ENCODE results near the gene RDH5.

The RDH5 gene

DNA sequence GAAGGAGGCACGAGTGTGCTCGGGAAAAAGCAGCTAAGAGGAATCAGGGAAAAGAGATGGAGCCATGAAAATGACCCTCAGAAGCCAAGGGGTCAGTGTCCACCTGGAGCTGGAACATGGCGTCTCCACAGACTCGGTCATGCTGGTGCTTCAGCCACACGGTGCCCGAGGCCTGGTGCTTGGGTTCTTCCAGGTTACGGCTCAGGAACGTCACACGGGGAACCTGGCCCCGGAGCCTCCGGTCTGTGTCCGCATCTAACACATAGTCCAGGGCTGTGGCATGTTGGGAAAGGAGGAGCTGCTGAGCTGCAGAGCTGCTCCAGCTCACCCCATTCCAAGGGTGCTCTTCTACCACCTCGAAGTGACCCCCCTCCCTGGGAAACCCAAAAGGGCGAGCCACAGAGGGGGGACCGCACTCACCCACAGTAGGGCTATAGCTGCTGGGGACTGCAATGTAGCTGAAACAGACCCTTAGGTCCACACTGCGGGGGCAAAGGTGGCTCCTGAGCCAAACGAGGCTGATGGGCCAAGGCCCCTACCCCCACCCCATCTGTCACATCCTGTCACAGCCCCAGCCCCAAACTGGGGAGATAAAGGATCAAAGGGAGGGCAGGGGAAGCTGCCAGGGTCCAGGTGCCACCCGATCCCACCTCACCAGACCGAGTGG is 23.3 kb upstream of the RDH5 start:
- no peak for DNase-seq

DNA sequence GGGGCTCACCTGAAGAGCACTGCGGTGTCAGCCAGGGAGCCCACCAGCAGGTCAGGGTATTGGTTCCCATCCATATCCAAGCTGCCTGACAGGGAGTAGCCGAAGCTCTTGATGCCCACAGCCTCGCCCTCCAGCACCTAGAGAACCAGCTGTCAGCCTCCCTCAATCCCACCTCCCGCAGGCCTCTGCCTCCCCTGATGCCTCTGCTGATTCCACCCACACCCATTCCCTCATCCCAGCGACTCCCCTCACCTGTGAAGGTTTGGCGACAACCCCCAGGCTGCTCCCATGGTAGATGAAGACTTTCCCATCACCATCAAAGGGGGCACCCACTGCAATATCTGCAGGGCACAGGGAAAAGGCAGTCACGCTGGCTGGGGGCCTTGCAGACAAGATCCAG is 22.5 kb upstream of the RDH5 start:
- DNase-seq: no peak

DNA sequence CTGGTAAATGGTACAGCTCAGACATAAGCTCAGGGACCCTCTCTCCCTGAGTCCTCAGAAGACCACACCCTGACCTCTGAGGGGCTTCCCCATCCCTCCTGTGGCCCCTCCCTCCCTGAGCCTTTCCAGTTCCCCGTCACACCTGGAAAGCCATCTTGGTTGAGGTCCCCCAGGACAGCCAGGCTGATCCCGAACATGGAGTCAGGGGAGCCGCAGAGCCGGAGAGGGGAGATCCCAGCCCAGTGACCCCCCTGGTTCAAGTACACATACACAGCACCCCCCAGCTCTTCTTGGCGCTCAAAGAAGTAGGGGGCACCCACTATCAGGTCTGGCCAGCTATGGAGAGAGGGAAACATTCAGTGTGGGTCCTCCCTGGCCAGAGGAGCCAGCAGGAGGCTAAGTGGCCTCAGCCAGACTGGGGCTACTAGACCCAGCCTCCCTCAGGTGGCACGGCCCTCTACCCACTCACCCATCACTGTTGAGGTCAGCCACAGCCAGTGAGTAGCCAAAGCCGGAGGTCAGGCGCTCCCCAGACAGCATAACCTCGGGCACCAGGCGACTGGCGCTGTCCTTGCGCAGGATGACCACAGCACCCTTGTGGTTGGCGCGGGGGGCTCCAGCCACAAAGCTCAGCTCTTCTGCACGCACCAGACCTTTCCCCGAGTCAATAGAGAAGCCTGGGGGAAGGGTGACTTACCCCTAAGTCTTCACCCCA is 21.8 kb upstream of the RDH5 start:
- no peak for DNase-seq

DNA sequence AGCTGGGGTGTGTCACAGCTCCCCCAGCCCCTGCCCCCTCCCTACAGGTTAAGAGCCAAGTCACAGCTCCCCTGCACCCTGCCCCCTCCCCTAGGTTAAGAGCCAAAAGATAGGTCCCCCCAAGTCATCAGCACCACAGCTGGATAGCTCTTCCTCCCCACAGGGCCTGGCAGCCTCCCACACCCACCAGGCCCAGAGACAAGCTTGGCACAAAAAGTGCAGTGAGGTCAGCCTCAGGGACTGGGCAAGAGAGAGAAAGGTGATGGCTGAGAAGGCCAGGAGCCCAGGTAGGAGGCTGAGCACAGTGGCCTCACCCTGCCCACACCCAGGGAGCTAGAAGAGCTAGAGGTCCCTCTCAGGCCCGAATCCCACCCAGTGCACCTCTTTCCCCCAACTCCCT is 21.2 kb upstream of the RDH5 start:
- DNase-seq: no peak

DNA sequence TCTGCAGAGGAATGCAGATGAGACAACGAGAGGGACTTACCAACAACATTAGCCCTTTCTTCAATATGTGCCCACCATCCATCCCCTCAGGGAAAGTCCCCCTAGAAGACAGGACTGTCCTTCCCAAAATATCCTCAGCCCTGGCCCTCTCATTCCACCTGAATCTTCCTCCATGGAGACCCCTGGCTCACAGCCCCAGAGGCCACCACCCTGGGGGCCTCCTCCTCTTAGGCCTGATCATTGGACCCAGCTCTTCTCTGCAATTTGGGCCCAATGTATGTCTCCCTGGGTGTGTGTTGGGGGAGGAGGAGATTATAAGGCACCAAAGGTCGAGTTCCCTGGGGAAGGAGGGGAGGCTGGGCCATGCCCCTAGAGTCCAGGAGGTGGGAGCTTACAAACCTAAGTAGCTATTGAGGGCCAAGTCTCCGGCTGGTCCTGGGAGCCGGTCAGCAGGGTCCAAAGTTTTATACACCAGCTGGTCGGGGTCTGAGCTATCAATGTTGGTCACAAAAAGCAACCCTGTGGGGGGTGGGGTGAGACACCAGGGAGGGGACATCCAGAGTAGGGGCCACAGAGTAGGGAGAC is 20.6 kb upstream of the RDH5 start:
- no peak for DNase-seq

DNA sequence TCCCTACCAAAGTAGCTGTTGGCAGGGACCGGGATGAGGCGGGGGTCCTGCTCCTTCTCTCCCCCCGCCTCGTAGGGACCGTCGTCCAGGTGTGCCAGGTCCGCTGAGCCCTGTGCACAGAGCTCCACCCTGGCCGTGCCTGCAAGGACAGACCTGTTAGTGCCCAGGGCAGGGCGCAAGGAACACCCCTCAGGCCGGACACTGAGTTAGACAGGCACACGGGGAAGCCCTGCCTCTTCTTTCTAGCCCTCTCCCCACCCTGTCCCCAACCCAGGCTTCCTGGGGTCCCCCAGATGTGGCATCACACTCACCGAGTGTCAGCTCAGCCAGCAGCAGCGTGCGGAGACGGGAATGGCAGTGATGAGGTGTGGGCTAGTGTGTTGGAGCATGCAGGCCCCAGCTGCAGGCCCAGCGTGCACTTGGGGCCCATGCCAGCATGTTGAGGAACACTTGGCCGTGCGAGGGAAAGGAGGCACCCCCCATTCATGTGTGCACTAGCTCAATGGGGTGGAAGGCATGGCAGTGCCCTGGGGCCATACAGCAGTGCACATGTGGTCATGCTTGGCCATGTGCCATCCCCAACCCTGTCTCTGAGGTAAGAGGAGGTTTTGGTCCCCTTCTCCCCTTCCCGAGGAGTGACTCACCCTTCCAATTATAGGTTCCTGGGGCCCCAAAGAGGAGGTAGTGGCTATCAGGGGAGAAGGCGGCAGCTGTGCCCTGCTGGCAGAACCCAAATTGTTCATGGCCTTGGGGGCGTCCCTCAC is 19.8 kb upstream of the RDH5 start:
- no peak for DNase-seq

DNA sequence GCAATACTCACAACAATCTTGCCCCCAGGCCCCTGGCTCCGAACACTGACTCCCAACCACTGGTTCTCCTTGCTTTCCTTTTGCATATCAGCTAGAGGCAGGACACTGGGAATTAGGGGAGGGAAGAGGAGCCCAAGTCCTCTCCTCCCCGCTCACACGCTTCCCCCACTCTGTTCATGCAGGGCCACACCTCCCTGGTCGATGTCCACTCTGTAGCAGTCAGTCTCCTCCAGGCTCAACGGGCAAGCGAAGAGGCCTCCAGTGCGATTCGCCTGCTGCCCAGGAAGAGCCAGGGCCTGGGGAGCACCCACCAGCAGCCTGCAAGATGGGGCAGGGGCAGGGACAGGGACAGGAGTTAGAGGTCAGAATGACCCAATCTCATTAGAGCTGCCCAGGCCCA is 17.3 kb upstream of the RDH5 start:
- no peak for DNase-seq

DNA sequence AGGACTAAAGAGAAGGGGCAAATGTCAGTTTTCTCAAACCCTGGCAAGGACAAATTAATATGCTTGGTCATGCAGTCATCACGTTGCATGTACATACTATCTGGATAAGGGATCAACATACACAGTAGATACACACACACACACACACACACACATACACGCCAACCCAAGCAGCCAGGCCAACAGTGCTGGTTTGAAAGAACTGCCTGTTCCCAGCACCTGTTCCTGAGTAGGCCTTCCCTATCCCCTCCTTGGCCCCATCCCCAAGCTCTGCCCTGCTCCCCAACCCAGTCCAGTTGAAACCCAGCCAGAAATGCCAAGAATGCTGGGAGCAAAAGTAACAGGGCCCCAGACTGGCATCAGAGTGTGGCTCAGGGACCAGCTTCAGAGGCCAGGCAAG is 16.9 kb upstream of the RDH5 start:
- no peak for DNase-seq

DNA sequence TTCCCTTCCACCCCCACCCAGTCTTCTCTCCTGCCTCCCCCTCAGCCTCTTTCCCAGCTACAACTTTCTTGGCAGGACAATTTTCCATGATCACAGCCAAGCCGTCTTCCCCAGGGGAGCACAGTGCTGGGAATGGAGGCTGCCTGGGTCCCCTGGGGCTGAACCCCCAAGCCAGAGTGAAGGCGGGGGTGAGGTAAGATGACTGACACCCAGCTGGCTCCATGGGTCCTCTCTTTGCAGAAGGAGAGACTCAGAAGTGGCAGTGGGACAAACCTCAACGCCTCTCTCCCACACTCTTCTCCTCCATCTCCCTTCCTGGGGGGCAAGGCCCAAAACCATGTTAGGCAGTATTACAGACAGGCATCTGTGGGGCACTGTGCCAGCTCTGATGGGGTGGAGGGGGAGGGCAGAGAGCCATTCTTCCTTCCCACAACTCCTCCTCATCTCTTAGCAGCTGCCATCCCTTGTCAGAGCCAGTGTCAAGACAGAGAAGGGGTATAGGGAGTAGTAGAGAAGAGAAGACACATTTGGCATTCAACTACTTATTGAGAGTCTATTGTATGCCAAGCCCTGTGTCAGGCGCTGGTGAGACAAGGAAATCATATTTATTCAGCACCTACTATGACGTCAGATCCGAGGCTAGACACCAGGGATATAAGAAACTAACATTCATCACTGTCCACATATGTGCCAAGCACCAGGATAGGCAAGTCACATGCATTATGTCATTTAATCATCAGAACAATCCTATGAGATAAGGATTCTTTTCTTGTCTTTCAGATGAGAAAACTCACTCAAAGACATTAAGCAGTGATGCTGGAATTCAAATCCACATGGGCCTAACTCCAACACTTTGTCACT is 16.1 kb upstream of the RDH5 start:
- DNase-seq: no peak

DNA sequence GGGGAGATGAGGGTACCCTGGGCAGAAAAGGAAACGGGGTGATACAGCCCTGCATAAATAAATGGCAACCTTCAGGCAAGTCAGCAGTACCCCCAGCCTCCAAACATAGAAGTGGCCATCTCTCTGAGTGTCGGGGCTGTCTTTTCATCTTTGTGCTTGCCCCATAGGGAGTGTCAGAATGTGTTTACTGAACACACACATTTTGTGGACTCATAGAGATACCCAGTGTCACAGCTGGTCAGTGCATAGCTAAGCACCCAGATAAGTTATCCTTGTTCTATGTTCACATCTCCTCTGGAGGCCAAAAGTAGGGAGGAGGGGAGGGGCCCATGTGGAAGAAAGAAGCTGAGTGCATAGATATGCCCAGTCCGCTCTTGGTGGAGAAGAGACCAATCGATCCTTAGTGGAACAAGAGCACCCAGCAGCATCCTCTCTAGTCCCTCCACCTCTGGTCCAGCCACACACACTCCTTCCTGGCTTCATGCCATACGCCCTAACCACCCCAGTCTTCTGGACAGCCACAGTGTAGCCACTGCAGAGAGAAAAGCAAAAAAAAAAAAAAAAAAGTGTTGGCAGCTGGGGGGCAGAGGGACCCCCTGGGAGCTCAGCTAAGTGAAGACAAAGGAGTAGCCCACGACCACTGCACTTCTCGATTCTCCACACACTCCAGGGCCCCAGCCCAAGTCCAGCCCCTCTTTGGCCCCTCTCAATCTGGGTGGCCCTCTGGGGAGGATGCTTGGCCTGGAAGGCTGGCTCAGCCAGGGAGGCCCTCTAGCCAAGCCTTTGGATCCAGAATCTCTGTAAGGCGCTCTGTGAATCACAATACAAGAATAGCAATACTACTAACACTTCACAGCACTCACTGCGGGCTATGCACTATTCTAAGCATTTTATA is 15.1 kb upstream of the RDH5 start:
- DNase-seq: no peak

DNA sequence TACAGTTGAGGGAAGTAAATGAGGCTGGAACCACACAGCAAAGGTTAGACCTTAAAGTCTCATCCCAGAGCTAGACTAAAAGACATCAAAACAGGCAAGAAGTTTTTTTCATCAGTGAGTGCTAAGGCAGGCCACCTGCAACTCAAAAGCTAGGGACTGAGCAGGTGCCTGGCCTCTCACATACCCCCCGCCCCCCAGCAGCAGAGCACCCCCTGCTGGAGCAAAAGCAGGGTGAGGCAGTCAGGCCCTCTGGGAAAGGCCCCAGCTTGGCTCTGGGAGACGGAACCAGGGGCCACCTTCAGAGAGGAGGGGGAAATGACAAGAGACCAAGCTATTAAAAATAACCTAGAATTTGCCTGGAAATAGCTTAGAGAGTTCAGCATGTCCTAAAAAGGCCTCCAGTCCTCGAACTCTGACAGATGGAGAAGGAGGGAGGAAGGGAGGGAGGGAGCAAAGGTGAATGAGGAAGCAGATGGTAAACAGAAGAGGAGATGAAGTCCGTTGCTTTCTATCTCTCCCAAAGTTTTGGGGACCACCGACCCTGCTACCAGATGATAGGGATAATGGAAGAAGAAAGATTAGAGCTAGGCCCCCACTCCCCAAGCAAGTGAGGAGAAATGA is 14.3 kb upstream of the RDH5 start:
- DNase-seq: no peak

DNA sequence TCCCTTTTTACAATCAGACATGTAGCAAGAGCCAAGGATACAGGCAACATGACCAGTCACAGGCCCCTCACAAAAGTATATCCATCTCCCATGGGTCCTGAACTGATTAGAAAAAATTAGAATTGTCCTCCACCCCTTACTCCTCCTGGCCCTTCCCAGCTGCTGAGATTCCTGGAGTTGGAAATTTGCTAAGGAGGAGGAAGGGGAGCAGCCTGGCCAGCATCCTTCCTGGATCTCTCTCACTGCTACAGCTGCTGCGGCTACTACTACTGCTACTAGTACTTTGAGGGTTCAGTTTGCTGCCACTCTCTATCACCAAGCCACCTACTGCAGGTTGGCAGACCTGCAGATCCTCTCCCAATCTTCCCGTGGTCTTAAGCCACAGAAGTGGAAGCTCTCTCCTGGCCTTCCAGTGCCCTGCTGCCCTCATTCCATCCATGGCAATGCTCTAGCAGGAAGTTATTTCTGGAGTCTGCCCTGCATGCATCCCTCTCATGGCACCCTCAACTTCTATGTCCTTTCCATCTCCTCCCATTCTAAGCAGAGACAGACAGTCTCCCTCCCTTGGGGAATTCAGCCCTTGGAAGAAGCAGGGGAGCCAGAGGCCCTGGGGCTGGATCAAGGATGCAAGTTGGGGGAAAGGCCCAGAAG is 13.5 kb upstream of the RDH5 start:
- no peak for DNase-seq

DNA sequence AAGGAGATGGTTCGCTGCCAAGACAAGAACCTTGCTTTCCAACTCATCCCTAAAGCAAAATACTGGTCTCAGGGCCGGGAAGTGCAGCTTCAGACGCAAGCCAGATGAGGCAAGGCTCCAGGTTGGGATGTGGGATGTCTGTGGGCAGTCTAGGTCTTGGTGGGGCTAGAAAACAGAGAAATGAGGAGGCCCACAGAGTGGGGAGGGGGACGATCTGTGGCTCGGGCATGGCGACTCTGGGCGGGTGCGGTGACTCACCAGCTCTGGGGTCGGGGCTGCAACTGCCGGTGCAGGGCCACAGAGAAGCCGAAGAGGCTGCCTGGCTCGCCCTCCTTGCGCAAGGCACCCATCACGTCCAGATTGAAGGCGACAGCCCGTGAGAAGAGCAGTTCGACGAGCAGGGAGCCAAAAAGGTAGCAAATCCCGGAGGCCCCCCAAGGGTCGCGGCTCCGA is 12.9 kb upstream of the RDH5 start:
- no peak for DNase-seq

DNA sequence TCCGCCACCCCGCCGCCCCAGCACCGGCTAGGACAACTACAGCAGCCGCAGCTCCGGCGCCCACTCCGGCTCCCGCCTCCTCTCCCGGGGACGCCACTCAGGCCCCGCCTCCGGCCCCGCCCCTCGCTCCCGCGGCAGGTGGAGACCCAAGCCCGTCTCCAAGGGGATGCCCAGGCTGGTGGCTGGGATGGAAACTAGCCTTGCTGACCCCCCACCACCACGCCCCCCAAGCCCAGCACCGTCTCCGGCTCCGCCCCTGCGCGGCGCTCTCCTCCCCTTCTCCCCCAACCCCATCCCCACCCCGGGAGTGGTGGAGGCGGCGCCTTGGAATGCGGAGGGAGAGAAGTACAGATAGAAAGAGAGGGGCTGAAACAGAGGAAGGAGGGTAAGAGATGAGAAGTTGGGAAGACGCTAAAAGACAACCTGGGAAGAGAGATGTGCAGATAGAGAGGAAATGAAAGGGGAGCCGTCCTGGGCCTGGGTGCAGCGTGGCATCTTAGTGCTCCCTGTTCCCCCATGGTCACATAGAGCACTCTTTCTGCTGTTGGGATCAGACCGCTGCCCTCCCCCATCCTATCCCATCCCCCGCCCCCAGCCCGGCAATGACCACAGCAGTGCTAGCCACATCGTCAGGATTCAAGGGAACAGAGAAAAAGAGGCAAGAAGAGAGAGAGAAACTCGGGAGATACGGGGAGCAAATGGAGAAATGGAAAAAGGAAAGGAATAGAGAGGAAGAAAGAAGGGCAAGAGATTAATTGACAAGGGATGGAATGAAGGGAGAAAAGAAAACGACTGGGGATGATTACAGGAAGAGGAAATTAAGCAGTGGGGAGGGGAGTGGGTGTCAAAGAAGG is 12.1 kb upstream of the RDH5 start, which contains the start of gene ITGA7:
TSS of gene ITGA7 (minus strand) at position 64 of the 854 bp plus-strand sequence. CDS start 222 bp downstream, outside the sequence.
- peak; percentile 66 to 70 for DNase-seq

DNA sequence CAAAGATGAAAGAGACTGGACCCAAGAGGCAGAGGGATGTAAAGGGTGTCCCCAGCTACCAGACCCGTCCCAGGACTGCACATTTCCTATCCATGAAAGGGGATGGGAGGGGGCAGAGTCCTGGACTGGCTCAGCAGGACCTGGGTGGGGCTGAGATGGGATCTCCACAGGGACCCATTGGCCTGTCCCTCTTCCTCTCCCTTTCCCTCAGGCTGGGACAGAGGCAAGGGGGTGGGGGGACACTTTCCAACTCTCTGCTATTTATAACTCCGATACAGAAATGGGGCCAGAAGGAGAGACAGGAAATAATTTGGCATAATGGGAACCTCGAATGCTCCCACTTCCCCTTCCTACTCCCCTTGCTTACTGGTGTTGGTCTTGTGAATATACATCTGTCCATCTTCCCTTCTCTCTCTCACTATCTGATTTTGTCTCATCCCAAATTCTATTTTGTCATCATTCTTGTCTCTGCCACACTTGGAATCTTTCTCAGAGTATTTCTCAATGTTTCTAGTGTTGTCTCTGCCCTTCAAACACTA is 11.4 kb upstream of the RDH5 start:
- DNase-seq: no peak

DNA sequence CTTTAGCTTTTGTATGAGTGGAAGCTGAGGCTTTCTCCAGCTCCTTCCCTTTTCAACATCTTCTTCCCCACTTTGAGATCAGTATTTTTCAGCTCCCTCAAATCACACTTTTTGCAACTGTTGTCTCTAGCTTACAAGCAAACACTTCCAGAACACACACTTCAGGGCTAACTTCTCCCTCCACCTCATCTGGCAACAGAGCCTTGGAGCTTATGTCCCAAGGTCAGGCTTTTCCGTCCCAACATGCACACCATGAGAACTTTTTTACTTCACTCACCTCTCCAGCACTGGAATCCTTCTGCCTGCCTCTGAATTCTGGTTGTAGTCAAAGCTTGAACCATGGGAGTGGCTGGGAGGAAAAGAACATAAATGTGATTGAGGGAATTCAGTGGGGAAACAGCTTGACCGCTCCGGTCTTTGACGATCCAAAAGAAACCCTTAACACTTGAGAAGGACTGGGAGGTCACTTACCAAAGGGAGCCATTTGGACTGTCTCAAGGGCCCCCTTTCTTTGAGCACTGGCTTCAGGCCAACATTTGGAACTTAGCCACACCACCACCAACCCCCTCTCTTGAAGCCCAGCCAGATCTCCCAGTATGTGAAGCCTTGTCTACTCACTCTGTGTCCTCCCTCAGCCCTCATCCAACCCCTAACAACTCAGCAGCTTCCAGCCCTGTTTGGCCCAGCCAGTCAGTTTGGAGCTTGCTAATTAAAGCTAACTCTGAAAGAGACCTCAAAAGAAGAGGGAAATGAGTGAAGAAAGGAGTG is 8.2 kb upstream of the RDH5 start:
- no peak for DNase-seq

DNA sequence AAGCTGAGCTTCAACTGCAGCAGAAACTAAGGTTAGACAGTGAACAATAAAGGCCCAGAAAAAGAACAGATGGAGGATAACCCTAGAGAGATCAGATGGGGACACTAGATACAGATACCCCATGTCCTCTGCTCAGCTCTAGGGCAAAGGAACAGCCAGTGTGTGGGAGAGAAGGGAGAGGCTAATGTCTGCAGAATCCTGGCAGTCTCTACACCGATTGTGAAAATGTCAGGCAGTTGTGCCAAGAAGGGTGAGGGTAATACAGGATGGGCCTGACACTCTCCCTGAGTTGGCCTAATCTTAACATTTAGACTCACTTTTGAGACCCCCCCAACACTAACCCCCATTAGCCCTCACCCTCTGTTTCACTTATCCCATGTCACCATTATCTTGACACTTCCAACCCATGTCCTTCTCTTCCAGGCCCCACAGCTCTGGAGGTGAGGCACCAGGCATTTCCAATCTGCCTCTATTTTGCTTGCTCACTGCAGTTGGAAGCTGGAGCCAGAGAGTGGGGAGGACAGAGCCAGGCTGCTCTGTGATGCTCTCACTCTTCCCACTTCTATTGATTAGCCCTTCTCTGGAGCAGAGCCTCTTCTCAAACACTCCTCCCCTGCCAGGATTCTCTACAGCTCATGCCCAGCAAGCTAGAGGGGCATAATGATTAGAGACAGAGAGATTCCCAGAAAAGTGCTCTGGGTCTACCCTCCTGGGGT is 7.3 kb upstream of the RDH5 start:
- no peak for DNase-seq

DNA sequence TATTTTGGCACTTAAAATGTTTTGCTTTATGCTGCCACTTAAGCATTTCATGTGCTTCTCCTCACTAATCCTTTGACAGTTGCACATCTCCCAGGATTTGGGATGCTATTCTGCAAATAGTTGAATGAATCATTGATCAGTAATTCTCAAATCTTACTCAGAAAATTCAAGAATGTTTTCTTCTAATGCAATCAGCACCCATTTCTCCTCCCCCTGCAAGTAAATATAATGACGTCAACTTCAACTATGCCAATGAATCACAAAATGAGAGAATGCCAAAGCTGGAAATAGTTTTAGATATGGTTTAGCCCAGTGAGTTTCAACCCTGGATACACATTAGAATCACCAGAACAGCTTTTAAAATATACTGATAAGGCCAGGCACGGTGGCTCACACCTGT is 6.5 kb upstream of the RDH5 start:
- no peak for DNase-seq

Measured in activated CD4-positive, alpha-beta T cell treated with anti-CD3 and anti-CD28 coated beads for 4 hours (primary cell).